Measurements from ENCODE around the gene TYROBP.

DNA sequence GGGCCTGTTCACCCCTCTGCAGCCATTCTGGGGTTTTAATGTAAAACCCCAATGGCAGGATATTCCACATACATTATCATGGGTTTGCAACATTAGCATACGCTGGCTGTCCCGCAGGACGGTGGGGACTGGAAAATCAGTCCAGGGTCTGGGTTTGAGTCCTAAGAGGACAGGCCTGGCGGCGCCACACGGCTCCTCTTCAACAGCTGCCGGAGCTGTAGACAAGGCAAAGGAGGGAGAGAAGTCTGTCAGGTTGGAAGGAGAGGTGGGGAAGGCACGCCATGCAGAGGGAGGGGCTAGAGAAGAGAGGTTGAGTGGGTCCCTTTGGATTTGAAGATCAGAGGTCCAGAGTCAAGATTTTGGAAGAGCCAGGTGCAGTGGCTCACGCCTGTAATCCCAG lies 19.7 kb downstream of the TYROBP start:
- TF ChIP-seq, protein P1, sequence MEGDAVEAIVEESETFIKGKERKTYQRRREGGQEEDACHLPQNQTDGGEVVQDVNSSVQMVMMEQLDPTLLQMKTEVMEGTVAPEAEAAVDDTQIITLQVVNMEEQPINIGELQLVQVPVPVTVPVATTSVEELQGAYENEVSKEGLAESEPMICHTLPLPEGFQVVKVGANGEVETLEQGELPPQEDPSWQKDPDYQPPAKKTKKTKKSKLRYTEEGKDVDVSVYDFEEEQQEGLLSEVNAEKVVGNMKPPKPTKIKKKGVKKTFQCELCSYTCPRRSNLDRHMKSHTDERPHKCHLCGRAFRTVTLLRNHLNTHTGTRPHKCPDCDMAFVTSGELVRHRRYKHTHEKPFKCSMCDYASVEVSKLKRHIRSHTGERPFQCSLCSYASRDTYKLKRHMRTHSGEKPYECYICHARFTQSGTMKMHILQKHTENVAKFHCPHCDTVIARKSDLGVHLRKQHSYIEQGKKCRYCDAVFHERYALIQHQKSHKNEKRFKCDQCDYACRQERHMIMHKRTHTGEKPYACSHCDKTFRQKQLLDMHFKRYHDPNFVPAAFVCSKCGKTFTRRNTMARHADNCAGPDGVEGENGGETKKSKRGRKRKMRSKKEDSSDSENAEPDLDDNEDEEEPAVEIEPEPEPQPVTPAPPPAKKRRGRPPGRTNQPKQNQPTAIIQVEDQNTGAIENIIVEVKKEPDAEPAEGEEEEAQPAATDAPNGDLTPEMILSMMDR (IDR thresholded peaks at IDR 0.05), result no peak
- TF ChIP-seq POLR2A (IDR thresholded peaks at IDR 0.05), result no peak
